SK-N-DZ (cell line): ENCODE results near the gene C10orf120.

Experiments used
- DNase-seq: peaks from one replicate; pipeline ENCODE4 v3.0.0-alpha.2; 2015; ENCODE audit warnings: low spot score

The C10orf120 gene

DNA sequence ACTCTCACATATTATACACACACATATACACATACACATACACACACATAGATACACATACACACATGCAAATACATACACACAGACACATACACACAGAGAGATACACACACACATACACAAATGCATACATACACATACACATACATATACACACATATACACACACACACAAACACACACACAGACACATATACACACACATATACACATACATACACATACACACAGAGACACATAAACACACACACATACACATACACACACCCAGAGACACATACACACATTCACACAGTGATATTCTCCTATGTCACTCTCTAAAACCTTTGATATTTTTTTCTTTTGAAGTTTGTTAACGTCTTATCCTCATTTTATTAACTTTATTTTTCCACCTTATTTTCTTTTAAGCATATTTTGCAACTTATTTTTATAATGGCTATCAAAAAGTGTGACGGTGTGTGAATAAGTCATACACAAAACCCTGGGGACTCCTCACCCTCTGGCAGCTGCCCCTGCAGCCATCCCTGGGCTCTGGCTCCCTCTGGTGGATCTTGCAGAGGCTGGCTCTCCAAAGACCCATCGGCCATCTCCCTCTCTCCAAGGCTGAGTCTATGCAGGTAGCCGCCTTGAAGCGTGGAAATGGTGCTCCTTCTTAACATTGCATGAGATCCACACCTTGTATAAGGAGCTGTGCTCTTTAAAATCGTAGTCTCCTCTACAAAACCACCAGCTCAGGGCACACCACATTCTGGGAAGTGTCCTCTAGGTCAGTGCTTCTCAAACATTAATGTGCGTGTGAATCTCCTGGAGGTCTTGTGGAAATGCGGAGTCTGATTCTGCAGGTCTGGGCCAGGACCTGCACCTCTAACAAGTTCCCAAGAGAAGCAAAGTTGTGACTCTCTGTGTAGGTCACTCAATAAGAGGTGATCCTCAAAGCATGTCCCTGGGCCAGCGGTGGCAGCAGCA lies 4.1 kb upstream of the C10orf120 start:
- DNase-seq, result peak; percentile 55

DNA sequence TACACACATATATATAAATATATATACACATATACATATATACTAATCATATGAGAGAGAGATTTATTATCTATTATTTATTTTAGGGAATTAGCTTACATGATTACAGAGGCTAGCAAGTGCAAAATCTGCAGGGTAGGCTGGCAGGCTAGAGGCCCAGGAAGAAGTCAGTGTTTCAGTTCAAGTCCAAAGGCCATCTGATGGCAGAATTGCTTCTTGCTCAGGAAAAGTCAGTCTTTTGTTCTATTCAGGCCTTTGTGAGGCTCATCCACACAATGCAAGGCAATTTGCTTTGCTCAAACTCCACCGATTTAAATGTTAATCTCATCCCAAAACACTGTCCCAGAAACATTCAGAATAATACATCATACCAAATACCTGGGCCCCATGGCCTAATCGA lies 2.6 kb upstream of the C10orf120 start:
- DNase-seq, result no peak

DNA sequence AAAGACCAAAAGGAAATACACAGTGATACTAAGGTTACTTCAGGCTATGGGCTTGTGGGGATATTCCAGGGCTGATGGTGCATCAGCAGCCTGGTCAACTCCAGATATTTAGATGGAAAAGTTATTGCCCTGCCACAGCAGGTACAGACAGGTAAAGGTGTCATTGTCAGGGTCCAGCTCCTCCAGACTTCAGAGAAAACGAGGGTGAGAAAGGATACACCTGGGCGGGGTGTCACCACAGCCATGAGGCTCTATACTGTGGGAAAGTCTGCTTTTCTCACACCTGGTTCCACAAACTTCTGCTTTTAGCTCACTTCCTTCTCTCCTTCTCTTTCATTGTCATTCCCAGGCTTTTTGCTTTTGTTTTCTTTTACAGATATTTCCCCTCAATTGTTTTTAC lies 2.0 kb upstream of the C10orf120 start:
- DNase-seq, result no peak

DNA sequence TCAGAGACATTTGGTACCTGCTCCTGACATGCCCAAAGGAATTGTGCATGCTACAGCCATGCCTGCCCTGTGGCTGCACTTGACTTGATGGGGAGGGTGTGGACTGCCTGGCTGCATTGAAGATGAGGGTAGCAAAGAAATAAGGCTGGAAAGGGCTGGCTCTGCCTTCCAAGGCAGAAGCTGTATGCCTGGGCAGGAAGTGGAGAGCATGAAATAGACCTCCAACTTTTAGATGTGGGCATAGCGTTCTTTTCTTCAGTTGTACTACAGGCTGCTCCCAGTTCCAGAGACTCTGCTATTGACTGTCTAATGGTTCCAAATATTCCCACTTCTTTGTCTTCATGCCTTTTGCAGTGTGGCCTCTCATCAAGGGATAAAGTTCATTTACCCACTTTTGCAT lies 3.0 kb downstream of the C10orf120 start:
- no peak for DNase-seq

DNA sequence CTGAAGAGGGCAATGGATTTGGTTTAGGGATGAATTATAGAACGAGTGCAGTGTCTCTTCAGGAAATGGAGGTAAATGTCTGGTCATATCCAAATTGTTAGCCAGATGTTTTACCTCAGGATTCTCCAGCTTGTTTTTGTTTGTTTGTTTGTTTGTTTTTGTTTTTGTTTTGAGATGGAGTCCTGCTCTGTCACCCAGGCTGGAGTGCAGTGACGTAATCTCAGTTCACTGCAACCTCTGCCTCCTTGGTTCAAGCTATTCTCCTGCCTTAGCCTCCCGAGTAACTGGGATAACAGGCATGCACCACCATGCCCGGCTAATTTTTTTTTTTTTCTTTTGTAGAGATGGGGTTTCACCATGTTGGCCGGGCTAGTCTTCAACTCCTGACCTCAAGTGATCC lies 6.9 kb downstream of the C10orf120 start:
- DNase-seq, result no peak

DNA sequence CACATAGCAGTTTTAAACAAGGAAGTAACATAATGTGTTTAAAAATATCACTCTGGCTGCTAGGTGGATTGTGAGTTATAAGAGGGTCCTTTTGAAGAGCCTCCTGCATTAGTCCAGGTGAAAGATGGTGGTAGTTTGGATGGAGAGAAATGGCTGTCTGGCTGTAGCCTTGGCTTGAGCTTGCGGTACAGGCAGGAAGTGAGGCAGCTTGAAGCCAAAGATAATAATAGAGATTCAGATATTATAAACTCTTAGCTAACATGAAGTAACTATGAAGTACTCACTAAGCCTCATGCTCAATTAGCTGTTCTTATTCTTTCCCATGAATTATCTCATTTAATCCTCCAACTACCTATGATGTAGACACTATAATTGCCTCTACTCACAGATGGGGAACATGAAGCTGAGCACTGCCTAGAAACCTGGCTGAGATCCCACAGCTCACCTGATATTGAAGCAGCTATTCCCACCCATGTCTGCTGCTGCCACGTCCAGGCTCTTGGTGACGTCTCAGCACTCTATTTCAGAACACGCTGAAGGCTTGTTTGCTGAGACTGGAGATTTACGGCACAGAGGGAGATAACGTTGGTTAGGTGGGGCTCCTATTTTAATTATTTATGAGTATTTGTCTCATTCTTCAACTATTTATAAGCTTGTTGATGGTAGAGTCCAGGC lies 10.4 kb downstream of the C10orf120 start:
- DNase-seq, result no peak

DNA sequence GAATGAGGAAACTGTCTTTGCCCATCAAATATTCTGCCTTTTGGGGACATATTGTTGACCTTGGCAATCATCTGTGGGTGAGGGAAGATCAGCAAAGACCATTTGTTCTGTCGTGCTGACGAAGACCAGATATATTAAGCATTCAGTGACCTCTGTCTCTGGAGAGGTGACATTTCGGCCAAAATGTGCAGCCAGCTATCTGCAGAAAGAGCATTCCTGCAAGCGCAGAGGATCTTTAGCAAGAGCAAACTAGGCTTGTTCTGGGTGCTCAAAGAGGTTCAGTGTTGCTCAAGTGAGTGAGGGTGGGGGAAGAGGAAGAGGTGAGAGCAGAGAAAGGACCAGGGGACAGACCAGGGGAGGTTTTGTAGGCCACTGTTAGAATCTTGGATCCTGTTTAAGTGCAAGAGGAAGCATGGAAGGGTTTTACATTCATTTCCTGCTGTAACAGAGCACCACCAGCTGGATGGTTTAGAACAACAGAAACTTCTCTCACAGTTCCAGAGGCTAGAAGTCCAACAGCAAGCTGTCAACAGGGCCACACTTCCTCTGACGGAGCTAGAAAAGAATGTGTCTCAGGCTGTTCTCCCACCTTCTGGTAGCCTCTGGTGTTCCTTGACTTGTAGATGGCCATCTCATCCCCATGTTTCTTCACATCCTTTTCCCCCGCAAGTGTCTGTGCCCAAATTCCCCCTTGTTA lies 11.2 kb downstream of the C10orf120 start:
- DNase-seq, result no peak

DNA sequence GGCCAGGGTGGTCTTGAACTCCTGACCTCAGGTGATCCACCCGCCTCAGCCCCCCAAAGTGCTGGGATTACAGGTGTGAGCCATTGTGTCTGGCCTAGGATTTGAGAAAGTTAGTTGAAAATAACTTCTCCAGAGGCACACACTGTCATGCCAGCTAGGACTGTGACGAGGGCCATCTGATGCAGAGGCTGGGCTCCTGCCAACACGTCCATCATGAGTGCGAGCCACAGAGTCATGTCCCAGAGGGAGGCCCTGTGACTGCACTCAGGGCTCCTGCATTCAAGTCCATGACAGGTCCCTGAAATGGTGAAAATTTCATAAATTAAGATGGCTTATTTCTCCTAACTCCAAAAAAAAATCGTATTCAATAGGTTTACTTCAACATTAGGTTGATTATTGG lies 17.1 kb downstream of the C10orf120 start:
- DNase-seq, result no peak

DNA sequence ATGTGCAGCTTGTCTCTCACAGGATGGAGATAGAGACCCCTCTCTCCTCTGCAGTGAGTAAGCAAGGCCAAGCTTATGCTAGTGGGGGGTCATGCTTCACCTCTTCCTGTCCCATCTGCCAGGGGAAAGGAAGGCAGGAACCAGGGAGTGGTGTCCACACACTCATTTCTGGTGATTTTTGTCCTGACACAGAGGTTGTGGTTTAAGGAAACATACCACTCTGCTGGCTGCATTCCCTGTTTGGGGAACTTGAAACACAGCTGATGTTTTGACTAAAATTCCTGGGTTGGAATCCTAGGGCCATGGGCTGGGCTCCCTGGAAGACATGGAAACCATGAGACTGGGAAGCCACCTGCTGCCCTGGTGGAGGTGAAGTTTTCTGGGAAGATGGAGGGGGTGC lies 21.4 kb downstream of the C10orf120 start:
- no peak for DNase-seq

DNA sequence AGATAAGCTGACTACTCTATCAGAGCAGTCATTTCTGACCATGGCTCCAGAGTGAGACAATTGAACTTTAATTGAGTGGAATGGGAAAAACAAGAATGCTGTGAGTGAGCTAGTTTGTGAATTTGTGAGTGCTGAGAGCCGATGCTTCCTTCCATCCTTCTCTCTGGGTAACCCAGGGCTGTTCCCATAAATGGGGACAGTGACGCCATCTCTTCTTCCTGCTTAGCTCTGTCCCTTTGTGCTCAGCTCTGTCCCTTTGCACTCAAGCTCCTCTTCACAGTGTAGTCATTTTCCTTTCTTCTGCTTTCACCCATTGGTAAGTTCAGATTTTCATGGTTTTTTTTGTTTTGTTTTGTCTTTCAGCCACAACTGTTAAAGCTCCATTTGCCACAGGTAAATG lies 24.4 kb downstream of the C10orf120 start:
- DNase-seq, result no peak

DNA sequence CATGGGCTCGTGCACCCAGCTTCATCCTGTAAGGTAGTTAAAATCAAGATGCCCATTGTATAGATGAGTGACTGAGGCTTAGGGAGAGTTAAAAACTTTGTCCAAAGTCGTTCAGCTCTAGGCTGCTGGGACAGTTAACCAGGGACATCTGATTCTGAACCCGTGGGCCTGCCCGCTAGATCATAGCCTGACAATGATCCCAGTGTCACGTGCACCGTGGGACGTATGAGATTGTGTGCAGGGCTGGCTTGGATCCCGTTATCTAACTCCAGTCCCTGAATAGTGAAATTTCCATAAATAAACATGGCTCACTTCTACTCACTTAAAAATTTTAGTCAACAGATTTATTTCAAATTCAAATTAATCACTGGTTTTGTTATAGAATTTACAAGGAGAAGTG lies 24.9 kb downstream of the C10orf120 start:
- no peak for DNase-seq

DNA sequence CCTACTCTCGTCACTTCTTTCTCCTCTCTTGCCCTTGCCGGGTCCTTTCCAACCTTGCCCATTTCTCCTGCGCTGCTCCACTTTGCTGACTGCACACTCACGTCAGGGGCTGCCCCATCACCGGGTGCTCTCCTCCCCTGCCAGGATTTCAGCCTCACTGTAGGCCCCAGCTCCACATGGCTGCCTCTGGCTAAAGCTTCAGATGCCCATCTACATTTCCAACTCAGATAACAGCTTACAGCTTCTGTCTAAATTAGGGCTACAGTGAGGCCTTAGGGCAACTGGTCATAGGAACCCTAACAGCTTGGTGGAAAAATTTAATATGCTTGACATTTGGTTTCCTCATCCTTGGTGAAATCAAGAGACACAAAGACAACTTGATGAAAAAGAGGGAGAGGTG lies 25.9 kb downstream of the C10orf120 start:
- DNase-seq, result no peak

DNA sequence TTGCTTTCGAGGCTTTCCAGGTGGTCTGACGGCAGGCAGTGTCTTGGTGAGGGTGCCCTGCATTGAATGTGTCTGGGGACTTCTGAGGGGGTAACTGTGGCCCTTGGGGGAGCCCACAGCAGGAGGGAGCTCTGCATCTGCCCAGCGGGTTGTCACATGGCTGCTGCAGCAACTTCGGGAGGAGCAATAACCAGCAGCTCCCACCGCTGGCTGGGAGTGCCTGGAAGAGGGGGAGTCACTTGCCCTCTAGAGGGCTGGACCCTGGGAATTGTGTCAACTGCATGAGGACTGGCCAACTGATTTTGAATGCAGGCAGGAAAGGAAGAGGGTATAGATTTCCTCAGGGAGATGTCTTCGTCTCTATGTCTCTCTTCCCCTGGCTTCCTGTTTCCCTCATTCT lies 26.4 kb downstream of the C10orf120 start:
- DNase-seq, result no peak

DNA sequence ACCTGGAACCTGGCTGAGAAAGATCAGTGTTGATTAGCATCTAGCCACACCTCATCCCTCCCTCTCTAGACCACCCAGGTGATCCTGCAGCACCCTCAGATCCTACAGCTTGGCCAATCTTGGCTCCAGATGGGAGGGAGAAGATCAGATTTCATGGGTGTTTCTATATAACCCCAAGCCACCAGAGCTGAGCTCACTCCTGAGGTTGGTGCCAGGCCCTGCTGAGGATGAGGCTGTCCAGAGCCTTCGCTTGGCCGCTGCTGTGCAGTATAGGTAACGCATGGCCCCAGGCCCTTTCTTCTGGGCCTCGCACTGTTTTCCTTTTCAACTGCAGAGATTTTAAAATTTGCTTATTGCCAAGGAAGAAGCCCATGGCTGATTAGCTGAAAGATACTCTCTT lies 27.0 kb downstream of the C10orf120 start:
- no peak for DNase-seq

DNA sequence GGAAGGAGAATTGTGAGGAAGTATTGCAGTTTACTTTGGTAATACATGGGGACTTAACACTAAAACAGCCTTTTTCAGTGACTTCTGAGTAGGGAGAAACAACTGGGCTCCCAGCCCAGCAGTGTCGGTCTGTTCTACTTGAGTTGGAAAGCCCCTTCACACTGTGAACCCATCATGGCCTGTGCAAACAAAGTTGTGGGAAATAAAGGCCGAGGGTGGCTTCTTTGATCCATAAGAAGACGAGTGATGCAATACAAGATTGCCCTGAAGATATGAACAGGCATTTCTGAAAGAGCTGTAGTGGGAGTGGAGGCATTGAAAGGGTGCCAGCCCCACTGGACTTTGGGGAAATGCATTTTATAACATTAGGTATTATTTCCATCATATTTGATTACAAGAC lies 28.3 kb downstream of the C10orf120 start:
- no peak for DNase-seq

DNA sequence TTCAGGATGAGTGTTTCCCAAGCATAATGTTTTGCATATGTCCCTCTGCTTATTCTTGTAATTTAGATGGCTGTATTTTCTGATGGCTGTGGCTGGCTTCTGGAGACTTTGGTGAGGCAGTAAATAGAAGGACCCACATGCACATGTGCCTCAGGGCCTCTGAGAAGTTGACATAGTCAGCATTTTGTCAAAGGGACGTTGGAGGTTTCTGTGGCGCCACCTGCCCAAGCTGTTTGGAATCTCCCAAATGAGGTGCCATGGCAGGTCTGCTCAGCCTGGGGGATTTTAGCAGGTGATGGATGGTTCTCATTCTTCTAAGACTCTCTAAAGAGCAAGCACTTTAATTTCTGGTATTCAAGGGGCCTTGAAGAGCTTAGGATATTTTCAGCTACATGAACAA lies 29.8 kb downstream of the C10orf120 start:
- no peak for DNase-seq

DNA sequence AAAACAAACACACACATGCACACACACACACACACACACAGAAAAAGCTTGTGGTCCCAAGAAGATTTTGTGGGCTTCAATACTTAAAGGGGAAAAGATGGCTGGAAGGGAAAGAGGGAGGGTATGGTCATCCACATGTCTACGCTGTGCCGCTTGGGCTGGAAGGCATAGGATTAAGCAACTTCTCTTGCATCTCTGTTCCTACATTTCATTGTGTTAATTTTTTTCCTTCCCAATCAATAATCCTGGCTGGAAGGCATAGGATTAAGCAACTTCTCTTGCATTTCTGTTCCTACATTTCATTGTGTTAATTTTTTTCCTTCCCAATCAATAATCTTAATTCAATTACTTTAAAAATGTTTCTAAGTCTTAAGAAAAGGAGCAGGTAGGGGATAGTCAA lies 30.6 kb downstream of the C10orf120 start:
- DNase-seq, result no peak

DNA sequence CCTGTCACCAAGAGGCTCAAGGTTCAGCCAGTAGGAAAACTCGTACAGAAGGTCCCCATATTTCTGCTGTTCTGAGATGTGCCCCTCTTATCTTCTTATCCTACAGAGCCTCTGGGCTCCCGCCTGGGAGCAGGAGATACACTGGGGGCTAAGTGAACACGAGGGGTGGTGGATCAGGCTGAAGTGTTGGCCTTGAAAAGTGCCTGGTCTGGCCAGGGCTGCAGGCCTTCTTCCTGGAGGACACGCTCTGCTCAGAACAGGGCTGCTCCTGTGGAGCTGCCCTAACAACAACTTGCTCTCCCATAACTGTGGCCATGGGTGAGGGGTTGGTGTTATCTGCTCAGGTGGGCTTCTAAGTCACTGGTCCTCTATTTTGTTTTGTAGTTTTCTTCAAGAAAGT lies 33.7 kb downstream of the C10orf120 start:
- DNase-seq, result no peak

DNA sequence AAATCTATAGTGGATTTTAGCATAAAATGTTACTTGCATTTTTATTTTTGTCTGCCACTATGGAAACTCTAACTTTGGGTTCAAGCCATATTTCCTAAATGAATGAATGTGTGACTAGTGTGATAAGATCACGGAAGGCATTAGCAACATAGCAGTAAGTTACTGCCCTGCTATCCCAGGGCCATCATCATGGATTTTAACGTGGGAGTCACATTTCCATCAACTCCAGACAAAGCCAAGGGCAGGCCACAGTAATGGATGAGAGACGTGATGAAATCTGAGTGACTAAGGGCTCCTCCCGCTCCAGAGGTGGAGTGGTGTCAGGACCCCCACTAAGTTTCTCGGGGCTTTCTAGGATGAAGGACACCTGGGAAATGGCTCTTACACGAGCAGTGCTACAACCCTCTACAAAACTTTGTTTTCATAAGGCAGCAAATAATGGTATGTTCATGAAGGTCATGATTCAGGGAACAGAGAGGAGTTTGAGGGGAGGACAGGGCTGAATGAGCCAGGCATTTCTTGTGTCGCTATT lies 34.3 kb downstream of the C10orf120 start:
- DNase-seq, result no peak

DNA sequence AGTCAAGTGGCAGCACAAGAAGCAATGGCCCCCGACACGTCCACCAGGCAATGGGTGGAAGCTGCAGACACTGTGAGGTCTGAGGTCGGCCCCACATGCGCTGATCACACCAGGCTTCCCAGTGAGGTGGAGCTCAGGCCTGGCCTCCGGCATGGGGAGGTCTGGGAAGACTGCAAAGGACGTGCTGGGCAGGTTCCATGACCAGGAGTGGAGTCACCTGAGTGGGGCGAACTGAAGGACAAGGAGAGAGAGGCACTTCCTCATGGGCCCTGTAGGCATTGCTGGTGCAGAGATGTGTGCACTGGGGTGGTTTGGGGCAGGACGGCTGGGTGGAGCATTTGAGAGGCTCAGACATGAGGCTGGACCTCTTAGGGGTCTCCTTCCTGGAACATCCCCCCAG lies 35.1 kb downstream of the C10orf120 start:
- DNase-seq, result no peak

DNA sequence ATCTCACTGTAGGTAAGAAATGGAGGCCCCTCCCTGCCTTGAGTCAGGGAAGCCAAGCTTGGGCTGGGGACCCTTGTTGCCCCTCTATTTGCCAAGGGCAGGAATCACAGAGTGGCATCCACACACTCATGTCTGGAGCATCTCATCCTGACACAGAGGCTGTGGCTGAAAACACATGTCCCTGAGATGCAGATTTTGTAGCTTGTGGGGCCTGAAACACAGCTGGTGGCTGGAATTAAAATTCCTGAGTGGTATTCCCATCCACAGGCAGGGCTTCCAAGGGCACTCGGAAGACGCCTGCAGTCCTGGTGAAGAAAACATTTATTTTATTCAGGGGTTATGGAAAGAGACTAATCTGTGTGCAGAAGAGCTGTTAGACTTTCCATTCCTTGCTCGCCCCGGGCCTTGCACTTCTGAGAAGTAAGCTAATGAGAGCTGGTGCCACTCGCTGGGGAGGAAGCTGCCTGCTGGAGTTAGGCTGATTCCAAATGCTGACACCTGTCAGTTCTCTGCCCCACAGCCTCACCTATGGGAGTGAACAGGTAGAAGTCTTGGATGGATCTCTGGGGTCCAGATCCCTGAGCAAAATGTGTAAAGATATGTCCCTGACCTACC lies 36.0 kb downstream of the C10orf120 start:
- DNase-seq, result no peak

DNA sequence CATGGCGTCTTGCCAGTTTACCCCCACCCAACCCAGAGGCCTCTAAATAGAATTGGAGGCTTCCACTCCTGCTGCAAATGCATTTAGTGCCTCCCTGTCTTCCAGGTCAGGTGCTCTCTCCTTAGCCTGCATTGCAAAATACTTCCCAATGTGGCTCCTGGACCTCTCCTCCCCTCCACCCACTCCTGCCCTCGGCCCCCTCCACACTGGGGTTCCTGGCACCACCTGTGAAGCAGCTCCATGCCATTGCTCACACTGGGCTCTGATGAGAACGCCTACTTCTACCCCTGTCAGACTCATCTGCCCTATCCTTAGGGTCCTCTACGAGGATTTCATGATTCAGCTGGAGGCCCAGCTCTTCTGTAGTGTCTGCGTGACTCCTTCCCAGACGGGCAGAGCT lies 37.4 kb downstream of the C10orf120 start:
- DNase-seq, result no peak
